ENCODE results near the gene MYL7.
"Not testable (repeated sequence)": the region's sequence is repeated elsewhere in the genome, so short reads cannot be mapped to it uniquely, and the experiment has no call there.

The MYL7 gene

DNA sequence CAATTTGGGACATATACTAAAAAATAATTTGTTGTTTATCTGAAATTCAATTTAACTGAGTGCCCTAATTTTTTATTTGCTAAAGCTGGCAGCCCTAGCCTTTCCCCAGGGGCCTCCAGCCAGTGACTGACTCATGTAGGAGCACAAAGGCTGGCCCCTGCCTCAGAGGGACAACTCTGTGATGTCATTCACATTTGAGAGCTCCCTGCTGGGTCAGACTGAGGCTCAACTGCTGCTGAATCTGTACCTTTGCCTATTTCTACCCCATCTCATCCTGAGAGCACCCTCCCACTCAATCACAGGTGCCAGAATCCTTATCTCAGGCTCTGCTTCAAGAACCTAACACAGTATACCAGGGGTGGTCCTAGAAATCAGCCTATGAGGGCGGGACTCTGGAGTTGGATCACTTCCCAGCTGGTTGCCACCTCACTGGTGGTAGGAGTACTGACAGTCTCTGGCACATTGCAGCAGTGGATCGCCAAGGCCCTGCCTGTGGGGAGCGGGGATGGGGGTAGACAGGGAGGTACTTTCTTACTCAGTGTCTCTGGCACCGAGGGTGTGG lies 36.5 kb upstream of the MYL7 start:
- Histone ChIP-seq H3K4me2 (ENCODE audit: insufficient read depth, low read length) (no peak overlapping the region), H3K9ac (ENCODE audit: low read depth, low read length) (no peak overlapping the region), H3K27me3 (ENCODE audit: insufficient read depth, low read length, poor library complexity) (no peaks in the 10 kb centered on the region), H3K9me3 (ENCODE audit: insufficient read depth, low read length, severe bottlenecking) (peaks cover 6% of the 10 kb centered on the region), H3K79me2 (ENCODE audit: insufficient read depth, low read length) (no peaks in the 10 kb centered on the region), H3K27ac (ENCODE audit: low read length) (no peak overlapping the region), H3K36me3 (ENCODE audit: insufficient read depth, low read length) (no peaks in the 10 kb centered on the region), H2AFZ (ENCODE audit: low read depth, low read length) (no peak overlapping the region), H3K4me1 (ENCODE audit: insufficient read depth, low read length) (no peaks in the 10 kb centered on the region), H4K20me1 (ENCODE audit: insufficient read depth, low read length) (0 out of 2 replicates have a peak, but pooled peaks cover 2% of the 10 kb centered on the region), H3K4me3 (ENCODE audit: low read depth in 1 of 2, low read length in 2 of 2) (no peak overlapping the region)
- TF ChIP-seq EZH2 (IDR thresholded peaks at IDR 0.05; ENCODE audit: borderline replicate concordance, low read depth, low read length, severe bottlenecking), result no peak
- TF ChIP-seq, protein P1, sequence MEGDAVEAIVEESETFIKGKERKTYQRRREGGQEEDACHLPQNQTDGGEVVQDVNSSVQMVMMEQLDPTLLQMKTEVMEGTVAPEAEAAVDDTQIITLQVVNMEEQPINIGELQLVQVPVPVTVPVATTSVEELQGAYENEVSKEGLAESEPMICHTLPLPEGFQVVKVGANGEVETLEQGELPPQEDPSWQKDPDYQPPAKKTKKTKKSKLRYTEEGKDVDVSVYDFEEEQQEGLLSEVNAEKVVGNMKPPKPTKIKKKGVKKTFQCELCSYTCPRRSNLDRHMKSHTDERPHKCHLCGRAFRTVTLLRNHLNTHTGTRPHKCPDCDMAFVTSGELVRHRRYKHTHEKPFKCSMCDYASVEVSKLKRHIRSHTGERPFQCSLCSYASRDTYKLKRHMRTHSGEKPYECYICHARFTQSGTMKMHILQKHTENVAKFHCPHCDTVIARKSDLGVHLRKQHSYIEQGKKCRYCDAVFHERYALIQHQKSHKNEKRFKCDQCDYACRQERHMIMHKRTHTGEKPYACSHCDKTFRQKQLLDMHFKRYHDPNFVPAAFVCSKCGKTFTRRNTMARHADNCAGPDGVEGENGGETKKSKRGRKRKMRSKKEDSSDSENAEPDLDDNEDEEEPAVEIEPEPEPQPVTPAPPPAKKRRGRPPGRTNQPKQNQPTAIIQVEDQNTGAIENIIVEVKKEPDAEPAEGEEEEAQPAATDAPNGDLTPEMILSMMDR (IDR thresholded peaks at IDR 0.05; ENCODE audit: borderline replicate concordance, extremely low read depth, low read length, poor library complexity, severe bottlenecking), result no peak
- DNase-seq, result no peak
- ATAC-seq (ENCODE audit: insufficient read depth, low read depth), result no peak

DNA sequence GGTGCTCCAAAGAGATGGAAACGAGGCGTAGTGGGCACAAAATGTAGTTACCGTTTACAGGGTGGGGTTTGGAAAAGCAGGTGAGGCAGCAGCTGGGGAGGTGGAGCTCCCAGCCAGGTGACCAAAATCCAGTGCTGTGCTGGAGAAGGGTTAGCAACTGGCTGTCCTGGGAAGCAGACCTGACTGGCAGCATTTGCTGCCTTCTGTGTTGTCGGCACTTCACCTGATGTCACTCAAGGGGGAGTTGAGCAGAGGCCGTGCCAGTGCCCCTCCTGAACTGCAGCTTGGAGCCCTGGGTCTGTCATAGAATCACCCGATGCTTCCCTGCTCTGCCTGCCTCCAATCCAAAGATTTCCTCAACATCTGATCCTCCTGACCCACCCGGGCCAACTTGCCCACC lies 35.4 kb upstream of the MYL7 start:
- no peaks in the 10 kb centered on the region for H3K36me3 ChIP-seq (ENCODE audit: insufficient read depth, low read length)
- no peak overlapping the region for H3K27ac ChIP-seq (ENCODE audit: low read length)
- ATAC-seq (ENCODE audit: insufficient read depth, low read depth) (no peak), DNase-seq (no peak)
- H3K79me2 ChIP-seq (ENCODE audit: insufficient read depth, low read length), result no peaks in the 10 kb centered on the region
- H3K4me3 ChIP-seq (ENCODE audit: low read depth in 1 of 2, low read length in 2 of 2), result no peak overlapping the region
- no peak overlapping the region for H2AFZ ChIP-seq (ENCODE audit: low read depth, low read length)
- no peaks in the 10 kb centered on the region for H3K4me1 ChIP-seq (ENCODE audit: insufficient read depth, low read length)
- no peaks in the 10 kb centered on the region for H3K9me3 ChIP-seq (ENCODE audit: insufficient read depth, low read length, severe bottlenecking)
- no peak overlapping the region for H3K9ac ChIP-seq (ENCODE audit: low read depth, low read length)
- H3K4me2 ChIP-seq (ENCODE audit: insufficient read depth, low read length), result no peak overlapping the region
- TF ChIP-seq, protein P1 (IDR thresholded peaks at IDR 0.05; ENCODE audit: borderline replicate concordance, extremely low read depth, low read length, poor library complexity, severe bottlenecking), result no peak
- TF ChIP-seq EZH2 (IDR thresholded peaks at IDR 0.05; ENCODE audit: borderline replicate concordance, low read depth, low read length, severe bottlenecking), result no peak
- H3K27me3 ChIP-seq (ENCODE audit: insufficient read depth, low read length, poor library complexity), result no peaks in the 10 kb centered on the region
- H4K20me1 ChIP-seq (ENCODE audit: insufficient read depth, low read length), result 0 out of 2 replicates have a peak, but pooled peaks cover 2% of the 10 kb centered on the region

DNA sequence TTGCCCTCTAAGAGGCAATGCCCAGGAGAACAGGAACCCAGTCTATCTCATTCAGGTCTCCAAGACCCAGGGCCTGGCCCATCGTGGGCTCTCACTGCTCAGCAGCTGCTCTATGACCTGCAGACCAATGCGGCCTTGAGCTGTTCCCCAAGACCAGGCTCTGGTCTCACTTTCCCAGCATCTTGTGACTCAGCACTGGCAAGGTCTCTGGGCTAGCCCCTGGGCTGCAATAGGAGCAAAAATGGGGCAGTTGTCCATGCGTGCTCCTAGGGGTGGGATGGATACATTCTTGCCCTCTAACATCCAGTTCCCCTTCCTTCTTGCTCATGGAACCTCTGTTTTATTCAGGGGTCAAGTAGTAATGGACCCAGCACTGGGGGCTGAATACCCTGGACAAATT lies 34.6 kb upstream of the MYL7 start:
- Histone ChIP-seq H3K36me3 (ENCODE audit: insufficient read depth, low read length) (no peaks in the 10 kb centered on the region), H3K9ac (ENCODE audit: low read depth, low read length) (no peak overlapping the region), H2AFZ (ENCODE audit: low read depth, low read length) (no peak overlapping the region), H3K4me1 (ENCODE audit: insufficient read depth, low read length) (no peaks in the 10 kb centered on the region), H3K27me3 (ENCODE audit: insufficient read depth, low read length, poor library complexity) (no peaks in the 10 kb centered on the region), H4K20me1 (ENCODE audit: insufficient read depth, low read length) (0 out of 2 replicates have a peak, but pooled peaks cover 2% of the 10 kb centered on the region), H3K27ac (ENCODE audit: low read length) (no peak overlapping the region), H3K9me3 (ENCODE audit: insufficient read depth, low read length, severe bottlenecking) (no peaks in the 10 kb centered on the region), H3K4me3 (ENCODE audit: low read depth in 1 of 2, low read length in 2 of 2) (no peak overlapping the region), H3K4me2 (ENCODE audit: insufficient read depth, low read length) (no peak overlapping the region), H3K79me2 (ENCODE audit: insufficient read depth, low read length) (no peaks in the 10 kb centered on the region)
- DNase-seq, result no peak
- ATAC-seq (ENCODE audit: insufficient read depth, low read depth), result no peak
- no peak for TF ChIP-seq EZH2 (IDR thresholded peaks at IDR 0.05; ENCODE audit: borderline replicate concordance, low read depth, low read length, severe bottlenecking)
- TF ChIP-seq, protein P1 (IDR thresholded peaks at IDR 0.05; ENCODE audit: borderline replicate concordance, extremely low read depth, low read length, poor library complexity, severe bottlenecking), result no peak

DNA sequence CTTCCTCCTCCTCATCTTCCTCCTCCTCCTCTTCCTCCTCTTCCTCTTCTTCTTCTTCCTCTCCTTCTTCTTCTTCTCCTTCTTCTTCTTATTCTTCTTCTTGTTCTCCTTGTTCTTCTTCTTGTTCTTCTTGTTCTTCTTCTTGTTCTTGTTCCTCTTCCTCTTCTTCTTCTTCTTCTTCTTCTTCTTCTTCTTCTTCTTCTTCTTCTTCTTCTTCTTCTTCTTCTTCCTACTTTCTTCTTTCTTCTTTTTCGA lies 33.5 kb upstream of the MYL7 start:
- H3K4me3 ChIP-seq (ENCODE audit: low read depth in 1 of 2, low read length in 2 of 2); H3K79me2 ChIP-seq (ENCODE audit: insufficient read depth, low read length); H3K9me3 ChIP-seq (ENCODE audit: insufficient read depth, low read length, severe bottlenecking); H3K9ac ChIP-seq (ENCODE audit: low read depth, low read length); DNase-seq; H3K4me2 ChIP-seq (ENCODE audit: insufficient read depth, low read length); H2AFZ ChIP-seq (ENCODE audit: low read depth, low read length); H3K36me3 ChIP-seq (ENCODE audit: insufficient read depth, low read length); H3K4me1 ChIP-seq (ENCODE audit: insufficient read depth, low read length); H3K27ac ChIP-seq (ENCODE audit: low read length); ATAC-seq (ENCODE audit: insufficient read depth, low read depth); H3K27me3 ChIP-seq (ENCODE audit: insufficient read depth, low read length, poor library complexity); H4K20me1 ChIP-seq (ENCODE audit: insufficient read depth, low read length): not testable (repeated sequence)
